ENCODE data around the gene OCSTAMP.

OCSTAMP gene

GRCh38 chr20:46520976-46521579 is 29.4 kb downstream of the OCSTAMP start:
- DNase-seq, result peak in 30 of 56 donors; percentile 2 to 62 (median 16)

DNA sequence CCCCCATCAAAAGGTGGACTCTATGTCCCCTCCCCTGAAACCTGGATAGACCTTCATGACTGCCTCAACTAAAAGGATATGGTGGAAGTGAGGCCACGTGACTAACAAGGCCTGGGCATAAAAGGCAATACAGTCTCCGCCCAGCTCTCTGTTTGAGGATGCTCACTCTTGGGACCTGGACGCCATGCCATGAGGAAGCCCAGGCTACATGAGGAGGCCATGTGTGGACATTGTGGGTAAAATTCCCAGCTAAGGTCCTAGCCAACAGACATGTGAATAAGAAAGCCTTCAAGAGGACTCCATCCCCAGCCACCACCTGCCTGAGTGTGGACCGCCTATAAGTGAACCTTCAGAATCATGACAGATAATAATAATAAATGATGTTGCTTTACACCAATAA is 29.9 kb downstream of the OCSTAMP start:
- no peak for DNase-seq

DNA sequence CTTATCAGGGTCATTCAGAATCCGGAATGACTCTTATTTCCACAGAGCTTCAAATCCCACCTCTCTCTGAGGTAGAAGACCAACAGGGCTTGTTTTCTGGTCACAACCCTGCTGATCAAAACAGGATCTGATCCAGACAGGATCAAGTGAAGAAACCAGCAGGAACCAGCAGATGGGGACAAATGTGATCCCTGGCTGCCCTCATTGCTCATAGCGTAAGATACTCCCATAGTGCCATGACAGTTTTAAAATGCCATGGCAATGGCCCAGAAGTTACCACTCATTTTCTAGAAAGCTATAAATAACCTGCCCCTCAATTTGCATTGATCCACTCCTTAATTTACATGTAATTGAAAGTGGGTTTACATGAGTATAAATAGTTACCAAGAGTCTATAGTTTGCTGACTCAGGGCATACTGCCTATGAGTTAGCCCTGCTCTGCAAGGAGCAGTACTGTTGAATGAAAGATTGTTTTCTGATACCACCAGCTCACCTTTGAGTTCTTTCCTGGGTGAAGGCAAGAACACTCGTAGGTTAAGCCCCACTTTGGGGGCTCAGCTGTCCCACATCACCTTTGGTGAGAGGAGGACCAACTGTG is 30.9 kb downstream of the OCSTAMP start:
- DNase-seq, result no peak

- DNase-seq, result peak in 47 of 56 donors; percentile 11 to 76 (median 44)
These were observed 37.3 kb downstream of the OCSTAMP start, which contains the start of gene ZNF334 for GRCh38 chr20:46512943-46513844. ZNF334 (minus strand) TSS chr20:46513559; CDS start chr20:46512102, 1,457 bp downstream.

DNA sequence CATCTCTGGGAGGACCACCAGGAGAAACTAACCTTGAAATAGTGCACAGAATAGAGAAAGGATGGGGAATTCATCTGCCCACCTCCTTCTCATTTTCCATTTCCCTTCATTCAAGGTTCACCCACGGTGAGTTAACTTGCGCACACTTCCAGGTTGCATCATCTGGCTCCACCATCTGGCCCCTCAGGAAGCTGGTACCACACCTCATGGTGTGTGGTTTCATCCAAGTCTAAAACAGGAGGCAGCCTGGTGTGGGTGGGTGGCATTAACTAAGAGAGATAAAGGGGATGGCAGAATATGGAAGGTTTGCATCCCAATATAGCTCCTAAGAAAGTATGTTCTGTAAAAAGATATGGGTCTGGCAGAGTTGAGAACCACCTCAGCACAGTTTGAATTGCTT is 40.9 kb downstream of the OCSTAMP start:
- DNase-seq, result peak in 10 of 56 donors; percentile 1 to 46 (median 17)

DNA sequence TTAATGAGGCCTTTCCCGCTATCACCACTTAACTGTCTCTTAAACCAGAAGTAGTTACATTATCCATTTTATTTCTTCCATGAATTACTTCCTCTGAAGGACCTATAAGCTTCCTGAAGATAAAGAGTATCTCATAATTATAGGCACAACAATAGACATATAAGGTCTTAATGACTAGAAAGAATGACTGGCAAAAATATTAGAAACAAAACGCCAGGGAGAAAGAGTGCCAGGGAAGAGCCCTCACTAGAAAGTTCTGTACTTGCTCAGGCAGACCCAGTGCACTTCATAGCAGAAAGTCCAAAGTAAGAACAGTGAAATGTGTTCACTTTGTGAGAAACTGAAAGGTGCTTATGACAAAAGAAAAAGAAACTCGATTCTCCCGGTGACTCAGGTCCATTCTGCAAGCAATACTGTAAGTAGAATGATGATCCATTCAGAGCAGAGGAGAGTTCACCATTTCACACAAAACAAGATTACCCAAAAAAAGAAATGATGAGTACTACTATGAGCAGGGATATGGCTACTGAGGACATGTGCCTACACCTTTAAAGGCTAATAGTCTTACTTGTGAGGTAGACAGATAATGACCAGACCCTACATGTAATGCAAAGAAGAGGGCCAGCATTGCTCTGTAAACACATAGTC is 42.6 kb downstream of the OCSTAMP start:
- DNase-seq, result no peak

DNA sequence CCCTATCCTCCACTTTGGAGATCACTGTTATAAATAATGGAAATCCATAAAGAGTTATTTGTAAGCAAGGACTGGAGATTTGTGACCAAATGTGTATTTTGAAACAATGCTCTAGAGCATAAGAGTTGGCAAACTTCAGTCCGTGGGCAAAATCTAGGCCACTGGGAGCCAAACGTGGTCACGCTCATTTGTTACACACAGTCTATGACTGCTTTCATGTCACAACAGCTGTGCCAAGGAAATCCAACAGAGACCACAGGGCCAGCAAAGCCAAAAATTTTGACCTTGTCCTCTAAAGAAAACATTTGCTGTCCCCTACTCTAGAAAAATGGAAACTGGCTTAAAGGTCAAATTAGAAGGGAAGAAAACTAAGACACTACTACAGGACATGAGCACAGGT is 44.9 kb downstream of the OCSTAMP start:
- no peak for DNase-seq

- DNase-seq, result no peak
These were observed 48.5 kb downstream of the OCSTAMP start for GRCh38 chr20:46501961-46502360.

DNA sequence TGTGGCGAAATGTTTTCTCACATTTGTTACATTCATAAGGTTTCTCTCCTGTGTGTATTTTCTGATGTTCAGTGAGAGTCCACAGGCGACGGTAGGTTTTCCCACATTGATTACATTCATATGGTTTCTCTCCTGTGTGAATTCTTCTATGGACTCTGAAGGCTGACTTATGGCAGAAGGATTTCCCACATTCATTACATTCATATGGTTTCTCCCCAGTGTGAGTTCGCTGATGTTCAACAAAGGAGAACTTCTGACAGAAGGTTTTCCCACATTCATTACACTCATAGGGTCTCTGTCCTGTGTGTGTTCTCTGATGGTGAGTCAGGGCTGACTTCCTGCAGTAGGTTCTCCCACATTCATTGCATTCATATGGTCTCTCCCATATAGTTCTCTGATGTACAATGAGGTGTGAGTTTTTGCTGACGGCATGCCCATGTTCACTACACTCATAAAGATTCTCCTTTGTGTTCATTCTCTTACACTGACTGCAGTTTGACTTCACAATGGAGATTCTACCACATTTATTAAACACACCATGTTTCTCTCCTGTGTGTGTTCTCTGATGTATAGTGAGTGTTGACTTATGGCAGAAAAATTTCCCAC is 49.0 kb downstream of the OCSTAMP start:
- DNase-seq, result no peak

GRCh38 chr20:46494077-46494476 is 56.4 kb downstream of the OCSTAMP start:
- no peak for DNase-seq

- no peak for DNase-seq
These were observed 59.1 kb downstream of the OCSTAMP start for GRCh38 chr20:46491354-46491753.
